Astrocyte (in vitro differentiated cells and primary cell): ENCODE data around the gene ATXN1L.

Experiments used
- EZH2 ChIP-seq: IDR thresholded peaks from 2 replicates; pipeline ENCODE4 v1.6.1; 2012; ENCODE audit warnings: mild to moderate bottlenecking, low read length, inconsistent platforms; ENCODE audit not compliant: insufficient read depth
- TF ChIP-seq, protein P1 (sequence below): IDR thresholded peaks from 2 replicates; pipeline ENCODE4 v1.5.1; 2011; ENCODE audit warnings: low read depth, mild to moderate bottlenecking, inconsistent platforms, low read length, moderate library complexity; ENCODE audit not compliant: insufficient read depth

DNA sequence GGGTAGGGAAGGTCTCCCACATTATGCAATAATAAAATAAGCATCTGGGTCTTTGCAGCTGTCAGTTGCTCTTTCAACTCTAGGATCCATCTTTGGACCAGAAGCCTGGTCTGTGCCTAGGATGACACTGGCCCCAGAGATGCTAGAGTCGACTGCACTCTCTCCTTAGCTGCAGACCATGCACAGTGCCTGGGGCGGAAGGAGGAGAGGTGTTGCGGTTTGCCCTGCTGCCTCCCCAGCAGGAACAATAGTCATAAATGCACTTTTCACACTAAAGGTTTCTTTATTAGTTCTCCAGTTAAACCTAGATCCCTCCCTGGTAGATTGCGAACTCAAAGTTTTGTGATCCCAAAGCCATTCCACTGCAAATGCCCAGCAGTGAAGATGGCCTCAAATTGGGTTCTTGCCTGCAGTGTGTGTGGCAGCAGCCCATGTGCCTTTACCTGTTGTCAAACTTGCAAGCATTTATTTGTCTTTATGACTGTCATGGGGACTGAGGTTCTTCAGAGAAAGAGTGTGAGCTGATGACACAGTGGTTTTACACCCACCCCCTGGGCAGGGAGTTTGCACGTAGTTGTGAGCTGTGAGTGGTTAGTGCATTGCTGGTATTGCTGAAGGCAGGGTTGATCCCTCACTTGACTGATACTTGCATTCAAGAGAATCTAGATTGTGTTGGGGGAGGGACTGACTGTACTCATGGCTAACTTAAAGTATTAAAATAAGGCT, 10.3 kb downstream of the ATXN1L start:
- TF ChIP-seq, protein P1, sequence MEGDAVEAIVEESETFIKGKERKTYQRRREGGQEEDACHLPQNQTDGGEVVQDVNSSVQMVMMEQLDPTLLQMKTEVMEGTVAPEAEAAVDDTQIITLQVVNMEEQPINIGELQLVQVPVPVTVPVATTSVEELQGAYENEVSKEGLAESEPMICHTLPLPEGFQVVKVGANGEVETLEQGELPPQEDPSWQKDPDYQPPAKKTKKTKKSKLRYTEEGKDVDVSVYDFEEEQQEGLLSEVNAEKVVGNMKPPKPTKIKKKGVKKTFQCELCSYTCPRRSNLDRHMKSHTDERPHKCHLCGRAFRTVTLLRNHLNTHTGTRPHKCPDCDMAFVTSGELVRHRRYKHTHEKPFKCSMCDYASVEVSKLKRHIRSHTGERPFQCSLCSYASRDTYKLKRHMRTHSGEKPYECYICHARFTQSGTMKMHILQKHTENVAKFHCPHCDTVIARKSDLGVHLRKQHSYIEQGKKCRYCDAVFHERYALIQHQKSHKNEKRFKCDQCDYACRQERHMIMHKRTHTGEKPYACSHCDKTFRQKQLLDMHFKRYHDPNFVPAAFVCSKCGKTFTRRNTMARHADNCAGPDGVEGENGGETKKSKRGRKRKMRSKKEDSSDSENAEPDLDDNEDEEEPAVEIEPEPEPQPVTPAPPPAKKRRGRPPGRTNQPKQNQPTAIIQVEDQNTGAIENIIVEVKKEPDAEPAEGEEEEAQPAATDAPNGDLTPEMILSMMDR: no peak
- no peak for TF ChIP-seq EZH2
